Suprapubic skin (tissue), 4 donors: ENCODE results near the gene SLCO3A1. TPM values are rescaled to one million over a fixed set of nuclear protein-coding genes. Genes with fewer than 3 reads are reported as not detected.
A peak's percentile ranks its signal among the peaks of the same experiment; 100 is the strongest.
"Not testable (repeated sequence)": the region's sequence is repeated elsewhere in the genome, so short reads cannot be mapped to it uniquely, and the experiment has no call there.

Experiments used
- DNase-seq, 2 donors: peaks; one replicate each; pipeline ENCODE4 v3.0.0-alpha.2; 2019; ENCODE audit warnings: low spot score in 2 of 2
- H3K27ac ChIP-seq: fragments of 200-600 bp; sonication (generic); one replicate; pipeline ENCODE4 v1.5.1; 2019
- H3K27me3 ChIP-seq: fragments of 200-600 bp; sonication (generic); one replicate; pipeline ENCODE4 v1.5.1; 2019
- H3K36me3 ChIP-seq: fragments of 200-600 bp; sonication (generic); one replicate; pipeline ENCODE4 v1.5.1; 2019
- H3K4me1 ChIP-seq: fragments of 200-600 bp; sonication (generic); one replicate; pipeline ENCODE4 v1.5.1; 2019
- H3K4me3 ChIP-seq: fragments of 200-600 bp; sonication (generic); one replicate; pipeline ENCODE4 v1.5.1; 2019; ENCODE audit warnings: mild to moderate bottlenecking
- H3K9me3 ChIP-seq: fragments of 200-600 bp; sonication (generic); one replicate; pipeline ENCODE4 v1.5.1; 2019
- CTCF ChIP-seq, 2 donors: fragments of 200-600 bp in 1 of 2; fragments of 450-650 bp in 1 of 2; sonication (generic) in 1 of 2; IDR thresholded peaks; one replicate each; pipeline ENCODE4 v1.5.1; 2016 to 2019; ENCODE audit warnings: antibody characterized with exemption in 2 of 2, mild to moderate bottlenecking in 1 of 2, moderate library complexity in 1 of 2
- EP300 ChIP-seq: sonication (generic); formaldehyde crosslinking; IDR thresholded peaks from one replicate; pipeline ENCODE4 v1.6.1; 2017; ENCODE audit warnings: antibody characterized with exemption
- POLR2A ChIP-seq, 2 donors: fragments of 450-650 bp; IDR thresholded peaks; one replicate each; pipeline ENCODE4 v1.6.1; 2017; ENCODE audit warnings: antibody characterized with exemption in 2 of 2, mild to moderate bottlenecking in 2 of 2, moderate library complexity in 2 of 2
- POLR2AphosphoS5 ChIP-seq, 3 donors: sonication (generic); formaldehyde crosslinking; IDR thresholded peaks; one replicate each; pipeline ENCODE4 v1.6.1; 2017; ENCODE audit warnings: antibody characterized with exemption in 3 of 3
- WGBS: methylation state at CpG from one replicate; pipeline ENCODE4 v1.1.5; 2018; 5-methylcytosine and 5-hydroxymethylcytosine counted together
- total RNA-seq, 4 donors: library from RNA; depleted of rRNA; stranded (reverse); fragments of >200 nt; gene quantifications; one replicate each; pipeline ENCODE4 v1.1.0, GENCODE V29; 2016

The SLCO3A1 gene
- total RNA-seq, 4 donors from 2014 or later, result 29.0 to 131 (median 44.6) TPM

DNA sequence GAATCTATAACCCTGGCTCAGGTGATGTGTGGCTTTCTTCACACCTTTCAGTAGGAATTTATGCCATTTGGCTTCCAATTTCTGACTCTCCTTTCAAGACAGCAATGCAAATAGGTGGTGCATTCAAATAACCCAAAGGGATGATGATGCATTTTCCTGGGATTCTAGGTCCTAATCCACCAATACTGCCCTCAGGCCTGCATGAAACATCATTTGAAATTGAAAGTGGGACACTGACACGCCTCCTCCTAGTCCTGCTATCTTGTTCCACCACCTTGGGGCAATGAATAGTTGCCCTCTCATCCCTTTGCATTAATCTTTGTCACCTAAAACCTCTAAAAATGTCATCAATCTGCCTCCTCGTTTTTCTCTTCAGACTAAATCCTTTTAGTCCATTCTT is 341.7 kb downstream of the SLCO3A1 start:
- no peak for DNase-seq
- H3K4me3 ChIP-seq, result no peak overlapping the region
- no peaks in the 10 kb centered on the region for H3K9me3 ChIP-seq
- H3K27ac ChIP-seq, result no peak overlapping the region
- no peaks in the 10 kb centered on the region for H3K36me3 ChIP-seq
- H3K4me1 ChIP-seq, result no peaks in the 10 kb centered on the region
- no peak for TF ChIP-seq CTCF (IDR thresholded peaks at IDR 0.05)
- TF ChIP-seq POLR2A (IDR thresholded peaks at IDR 0.05), result no peak
- TF ChIP-seq POLR2AphosphoS5 (IDR thresholded peaks at IDR 0.05), result no peak
- no peak for TF ChIP-seq EP300
- WGBS, result 53% methylated on average over 2 of the region's 2 CpGs
- no peaks in the 10 kb centered on the region for H3K27me3 ChIP-seq

DNA sequence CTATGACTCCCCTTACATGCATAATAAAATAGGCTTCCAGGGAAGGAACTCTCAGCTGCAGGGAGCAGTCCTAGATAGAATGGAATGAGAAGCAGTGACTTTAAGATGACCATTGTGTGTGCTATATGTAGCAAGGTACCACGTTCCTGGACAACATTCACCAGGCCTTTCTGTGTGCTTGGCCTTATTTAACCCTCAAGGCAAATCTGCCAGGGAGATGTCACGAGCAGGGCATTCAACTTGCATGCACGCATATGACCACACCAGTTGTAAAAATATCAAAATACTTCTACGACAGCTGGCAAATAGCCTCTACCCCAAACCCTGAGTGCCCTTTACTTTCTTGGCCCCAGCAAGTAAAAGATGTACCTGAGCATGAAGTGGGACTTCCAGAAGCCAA is 342.8 kb downstream of the SLCO3A1 start:
- 85% methylated on average over 4 of the region's 4 CpGs for WGBS
- no peaks in the 10 kb centered on the region for H3K36me3 ChIP-seq
- DNase-seq, result peak in 1 of 2 donors; percentile 12
- H3K9me3 ChIP-seq, result no peaks in the 10 kb centered on the region
- no peak overlapping the region for H3K27ac ChIP-seq
- no peak overlapping the region for H3K4me3 ChIP-seq
- no peaks in the 10 kb centered on the region for H3K4me1 ChIP-seq
- H3K27me3 ChIP-seq, result no peaks in the 10 kb centered on the region
- no peak for TF ChIP-seq EP300
- TF ChIP-seq POLR2A (IDR thresholded peaks at IDR 0.05), result no peak
- TF ChIP-seq CTCF (IDR thresholded peaks at IDR 0.05), result no peak
- TF ChIP-seq POLR2AphosphoS5 (IDR thresholded peaks at IDR 0.05), result no peak

- TF ChIP-seq CTCF (IDR thresholded peaks at IDR 0.05), result no peak
- TF ChIP-seq POLR2A (IDR thresholded peaks at IDR 0.05), result no peak
- no peak for TF ChIP-seq POLR2AphosphoS5 (IDR thresholded peaks at IDR 0.05)
- no peak for TF ChIP-seq EP300
- no peaks in the 10 kb centered on the region for H3K36me3 ChIP-seq
- H3K27ac ChIP-seq, result no peak overlapping the region
- no peak overlapping the region for H3K4me3 ChIP-seq
- no peaks in the 10 kb centered on the region for H3K9me3 ChIP-seq
- WGBS, result 48% methylated on average over 2 of the region's 2 CpGs
- no peaks in the 10 kb centered on the region for H3K27me3 ChIP-seq
- no peaks in the 10 kb centered on the region for H3K4me1 ChIP-seq
- peak in 1 of 2 donors; percentile 41 for DNase-seq
Observed at GRCh38 chr15:92197746-92198145, 344.2 kb downstream of the SLCO3A1 start.

DNA sequence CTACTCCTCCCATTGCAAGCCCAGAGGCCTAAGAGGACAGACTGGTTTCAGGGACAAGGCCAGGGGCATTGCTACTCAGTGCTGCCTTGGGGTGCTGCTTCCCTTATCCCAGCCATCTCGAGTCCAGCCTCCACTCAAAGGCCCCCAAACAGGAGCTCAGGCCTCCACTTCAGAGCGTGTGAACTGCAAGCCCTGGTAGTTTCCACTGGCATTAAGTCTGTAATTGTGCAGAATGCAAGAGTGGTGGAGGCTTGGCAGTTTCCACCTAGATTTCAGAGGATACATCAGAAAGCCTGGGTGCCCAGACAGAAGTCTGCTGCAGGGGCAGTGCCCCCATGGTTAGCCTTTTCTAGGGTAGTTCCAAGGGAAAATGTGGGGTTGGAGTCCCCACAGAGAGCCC is 347.4 kb downstream of the SLCO3A1 start:
- no peaks in the 10 kb centered on the region for H3K9me3 ChIP-seq
- 42% methylated on average over 2 of the region's 2 CpGs for WGBS
- no peak for DNase-seq
- no peaks in the 10 kb centered on the region for H3K4me1 ChIP-seq
- no peak overlapping the region for H3K27ac ChIP-seq
- H3K4me3 ChIP-seq, result no peak overlapping the region
- H3K27me3 ChIP-seq, result no peaks in the 10 kb centered on the region
- H3K36me3 ChIP-seq, result no peaks in the 10 kb centered on the region
- TF ChIP-seq POLR2AphosphoS5 (IDR thresholded peaks at IDR 0.05) (no peak), EP300 (no peak), POLR2A (IDR thresholded peaks at IDR 0.05) (no peak)

GRCh38 chr15:92205255-92205739 is 351.8 kb downstream of the SLCO3A1 start:
- Histone ChIP-seq H3K9me3 (no peaks in the 10 kb centered on the region), H3K27ac (no peak overlapping the region), H3K4me3 (no peak overlapping the region), H3K4me1 (no peaks in the 10 kb centered on the region), H3K36me3 (no peaks in the 10 kb centered on the region), H3K27me3 (peaks cover 6% of the 10 kb centered on the region)
- 60% methylated on average over 2 of the region's 2 CpGs for WGBS
- no peak for TF ChIP-seq CTCF (IDR thresholded peaks at IDR 0.05)
- no peak for TF ChIP-seq POLR2AphosphoS5 (IDR thresholded peaks at IDR 0.05)
- TF ChIP-seq EP300, result no peak
- TF ChIP-seq POLR2A (IDR thresholded peaks at IDR 0.05), result no peak
- no peak for DNase-seq

DNA sequence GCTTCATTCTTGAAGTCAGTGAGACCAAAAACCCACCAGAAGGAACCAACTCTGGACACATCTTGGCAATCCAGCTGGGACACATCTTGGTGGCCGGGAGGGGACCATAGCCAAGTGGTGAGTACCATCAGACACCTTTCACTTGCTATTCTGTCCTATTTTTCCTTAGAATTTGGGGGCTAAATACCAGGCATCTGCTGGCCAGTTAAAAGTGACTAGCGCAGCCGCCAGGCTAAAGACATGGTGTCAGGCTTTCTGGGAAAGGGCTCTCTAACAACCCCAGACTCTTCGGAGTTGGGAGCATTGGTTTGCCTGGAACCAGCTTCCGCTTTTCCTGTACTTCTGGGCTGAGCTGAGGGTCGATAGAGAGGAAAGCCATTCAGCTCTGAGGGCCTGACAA is 354.1 kb downstream of the SLCO3A1 start:
- WGBS, result 85% methylated on average over 6 of the region's 6 CpGs
- H3K27ac ChIP-seq, H3K4me3 ChIP-seq, H3K27me3 ChIP-seq, H3K36me3 ChIP-seq, H3K4me1 ChIP-seq, DNase-seq, H3K9me3 ChIP-seq: not testable (repeated sequence)
